ENCODE results near the gene ADCYAP1R1.

The ADCYAP1R1 gene

DNA sequence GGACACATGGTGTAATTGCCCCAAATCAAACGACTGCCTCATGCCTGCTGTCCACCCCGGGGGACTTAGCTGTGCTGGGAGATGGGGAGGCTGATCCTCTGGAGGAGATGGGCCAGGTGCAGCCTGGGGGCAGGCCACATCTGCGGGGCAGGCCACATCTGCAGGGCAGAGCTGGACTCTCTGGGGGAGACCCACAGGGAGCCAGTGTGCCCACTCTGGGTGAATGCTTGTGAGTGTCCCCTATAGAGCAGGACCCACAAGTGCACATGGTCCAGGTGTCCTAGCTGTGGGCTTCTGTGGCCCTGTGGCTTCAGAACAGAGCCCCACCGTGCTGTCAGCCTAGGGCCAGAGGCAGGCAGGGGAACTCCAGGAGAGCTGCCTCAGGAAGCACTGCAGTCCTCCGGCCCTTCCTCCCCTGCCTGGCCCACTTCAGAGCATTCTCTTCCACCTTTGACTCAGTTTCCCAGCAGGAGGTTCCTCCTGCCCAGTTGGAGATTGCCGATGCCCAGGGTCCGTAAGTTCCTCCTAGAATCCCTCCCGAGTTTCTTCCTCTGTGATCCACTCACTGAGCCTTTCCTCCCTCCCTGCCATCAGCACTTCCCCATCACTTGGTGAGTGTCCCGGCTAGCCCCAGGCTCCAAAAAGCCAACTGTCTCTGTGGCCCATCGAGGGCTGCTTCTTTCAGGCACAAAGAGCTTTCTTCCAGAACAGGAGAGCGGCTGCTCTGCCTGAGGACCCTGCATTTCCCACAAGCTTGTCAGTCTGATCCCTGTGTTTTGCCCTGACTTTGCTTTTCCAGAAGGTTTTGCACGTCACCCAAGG is 50.3 kb downstream of the ADCYAP1R1 start:
- Histone ChIP-seq H3K9me3 (ENCODE audit: control insufficient read depth in 5 of 5, low read length in 5 of 5) (peaks cover 0 to 3% (median 0%) of the 10 kb centered on the region in 5 donors), H3K4me3 (ENCODE audit: low read depth in 1 of 5, low read length in 5 of 5) (no peak overlapping the region), H3K9ac (ENCODE audit: low read length in 5 of 5) (no peak overlapping the region), H3K4me1 (ENCODE audit: control insufficient read depth in 5 of 5, insufficient read depth in 5 of 5, low read length in 5 of 5) (no peaks in the 10 kb centered on the region), H3K27ac (ENCODE audit: low read depth, low read length) (no peak overlapping the region), H3K36me3 (ENCODE audit: control insufficient read depth in 5 of 5, insufficient read depth in 5 of 5, low read length in 5 of 5) (peaks cover 0 to 8% (median 0%) of the 10 kb centered on the region in 5 donors), H3K27me3 (ENCODE audit: control insufficient read depth in 5 of 5, insufficient read depth in 4 of 5, low read length in 5 of 5) (peaks cover 0 to 4% (median 0%) of the 10 kb centered on the region in 5 donors)

DNA sequence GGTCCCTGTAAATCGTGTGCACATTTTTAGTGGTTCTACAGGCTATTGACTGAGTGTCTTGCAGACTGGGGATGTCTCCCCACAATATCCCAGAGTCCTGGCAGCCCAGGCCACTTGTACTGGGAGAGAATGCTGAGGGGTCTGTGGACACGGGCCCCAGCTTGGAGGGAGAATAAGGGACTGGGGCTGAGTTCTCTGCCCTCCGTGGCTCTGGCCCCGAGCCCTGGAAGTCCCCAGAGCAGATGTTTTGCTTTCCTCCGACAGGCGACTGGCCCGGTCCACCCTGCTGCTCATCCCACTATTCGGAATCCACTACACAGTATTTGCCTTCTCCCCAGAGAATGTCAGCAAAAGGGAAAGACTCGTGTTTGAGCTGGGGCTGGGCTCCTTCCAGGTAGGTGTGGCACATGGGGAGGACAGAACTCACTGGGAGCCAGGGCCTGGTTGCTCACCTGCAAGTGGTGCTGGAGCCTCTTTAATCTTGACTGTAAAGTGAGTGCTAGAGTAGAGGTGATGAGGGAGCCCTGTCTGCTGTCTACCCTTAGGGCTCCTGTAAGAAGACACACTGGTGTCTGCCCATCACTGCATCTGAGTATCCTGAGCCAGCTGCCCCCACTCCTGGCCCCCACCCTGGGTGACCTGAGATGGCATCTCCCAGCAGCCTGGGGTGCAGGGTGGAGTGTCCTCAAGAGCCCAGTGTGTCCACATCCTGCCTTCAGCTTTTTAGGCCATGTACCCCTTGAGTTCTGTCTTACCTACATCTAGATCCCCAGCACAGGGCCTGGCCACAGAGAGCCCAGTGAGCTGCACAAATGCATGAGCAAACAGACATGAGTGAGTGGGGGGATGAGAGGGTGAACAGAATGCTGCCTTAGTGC is 51.1 kb downstream of the ADCYAP1R1 start:
- no peaks in the 10 kb centered on the region for H3K4me1 ChIP-seq (ENCODE audit: control insufficient read depth in 5 of 5, insufficient read depth in 5 of 5, low read length in 5 of 5)
- no peak overlapping the region for H3K4me3 ChIP-seq (ENCODE audit: low read depth in 1 of 5, low read length in 5 of 5)
- no peak overlapping the region for H3K9ac ChIP-seq (ENCODE audit: low read length in 5 of 5)
- H3K36me3 ChIP-seq (ENCODE audit: control insufficient read depth in 5 of 5, insufficient read depth in 5 of 5, low read length in 5 of 5): peaks cover 0 to 8% (median 0%) of the 10 kb centered on the region in 5 donors
- no peak overlapping the region for H3K27ac ChIP-seq (ENCODE audit: low read depth, low read length)
- H3K9me3 ChIP-seq (ENCODE audit: control insufficient read depth in 5 of 5, low read length in 5 of 5): peaks cover 0 to 3% (median 0%) of the 10 kb centered on the region in 5 donors
- H3K27me3 ChIP-seq (ENCODE audit: control insufficient read depth in 5 of 5, insufficient read depth in 4 of 5, low read length in 5 of 5): peaks cover 0 to 4% (median 0%) of the 10 kb centered on the region in 5 donors

DNA sequence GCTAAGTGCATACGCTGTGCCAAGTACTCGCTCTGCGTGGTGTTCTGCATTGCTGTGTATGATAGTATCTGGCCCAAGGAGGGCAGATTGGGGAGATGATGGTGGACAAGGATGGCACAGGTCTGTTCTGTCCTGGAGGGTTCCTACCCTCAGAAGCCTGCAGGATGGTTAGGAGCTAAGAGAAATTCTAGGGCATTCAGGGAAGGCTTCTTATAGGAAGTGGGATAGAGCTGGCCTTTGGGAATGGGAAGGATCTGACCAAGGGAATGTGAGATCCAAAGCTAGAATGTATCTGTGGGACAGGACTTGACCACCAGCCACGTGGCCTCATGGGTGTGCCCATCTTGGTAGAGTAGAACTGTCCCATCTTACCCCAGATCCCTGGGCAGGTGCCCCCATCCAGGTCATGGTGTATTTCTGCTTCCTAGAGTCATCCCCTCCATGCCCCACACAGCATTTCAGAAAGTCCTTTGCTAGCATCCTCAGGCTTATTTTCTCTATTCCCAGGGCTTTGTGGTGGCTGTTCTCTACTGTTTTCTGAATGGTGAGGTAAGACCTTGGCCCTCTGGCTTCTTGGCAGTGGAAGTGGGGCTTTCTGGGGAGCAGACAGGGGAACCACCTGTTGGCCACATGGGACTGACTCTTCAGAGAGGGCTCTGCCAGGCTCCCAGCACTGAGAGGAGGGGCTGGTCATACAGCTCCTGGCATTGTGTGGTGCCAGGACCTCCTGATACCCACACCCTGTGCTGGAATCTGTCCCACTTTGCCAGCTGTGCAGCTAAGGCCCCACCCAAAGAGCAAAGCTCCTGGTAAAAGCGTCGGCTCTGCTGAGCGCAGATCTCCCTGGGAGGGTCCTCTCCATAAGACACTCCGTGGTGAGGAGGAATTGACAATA is 52.5 kb downstream of the ADCYAP1R1 start:
- Histone ChIP-seq H3K4me1 (ENCODE audit: control insufficient read depth in 5 of 5, insufficient read depth in 5 of 5, low read length in 5 of 5) (no peaks in the 10 kb centered on the region), H3K27me3 (ENCODE audit: control insufficient read depth in 5 of 5, insufficient read depth in 4 of 5, low read length in 5 of 5) (peaks cover 0 to 3% (median 0%) of the 10 kb centered on the region in 5 donors), H3K36me3 (ENCODE audit: control insufficient read depth in 5 of 5, insufficient read depth in 5 of 5, low read length in 5 of 5) (peaks cover 0 to 8% (median 0%) of the 10 kb centered on the region in 5 donors), H3K4me3 (ENCODE audit: low read depth in 1 of 5, low read length in 5 of 5) (no peak overlapping the region), H3K9me3 (ENCODE audit: control insufficient read depth in 5 of 5, low read length in 5 of 5) (peaks cover 0 to 3% (median 0%) of the 10 kb centered on the region in 5 donors), H3K9ac (ENCODE audit: low read length in 5 of 5) (no peak overlapping the region), H3K27ac (ENCODE audit: low read depth, low read length) (no peak overlapping the region)

DNA sequence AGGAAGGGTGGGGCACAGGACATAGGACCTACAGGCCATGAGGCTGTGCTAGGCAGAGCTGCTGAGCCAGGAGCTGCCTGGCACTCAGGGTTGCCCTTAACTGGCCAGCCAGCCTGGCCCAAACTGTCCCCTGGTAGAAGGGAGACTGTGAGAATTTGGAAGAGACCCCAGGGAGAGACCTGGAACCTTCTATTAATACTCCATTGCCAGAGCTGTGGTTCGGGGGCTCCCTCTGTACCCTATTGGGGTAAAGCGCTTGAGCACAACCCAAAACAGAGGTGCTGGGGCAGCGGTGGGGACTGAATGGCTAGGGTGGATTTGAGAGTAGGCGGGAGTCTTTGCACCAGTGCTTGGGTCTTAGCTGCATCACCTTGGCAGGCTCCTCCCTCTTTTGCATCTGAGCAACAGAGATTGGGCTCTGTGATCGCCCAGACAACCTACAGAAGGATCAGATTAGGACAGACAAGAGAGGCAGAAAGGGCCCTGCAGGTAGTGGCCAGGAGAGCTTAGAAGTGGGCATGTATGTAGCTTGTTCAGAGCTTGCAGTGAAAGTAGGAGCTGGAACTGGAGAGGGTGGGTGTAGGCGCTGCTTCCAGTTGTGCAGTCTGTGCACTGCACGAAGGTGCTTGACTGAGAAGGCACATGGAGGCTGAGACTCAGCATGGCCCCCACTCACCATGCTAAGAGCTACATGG is 53.3 kb downstream of the ADCYAP1R1 start:
- H3K36me3 ChIP-seq (ENCODE audit: control insufficient read depth in 5 of 5, insufficient read depth in 5 of 5, low read length in 5 of 5): peaks cover 0 to 8% (median 0%) of the 10 kb centered on the region in 5 donors
- no peak overlapping the region for H3K4me3 ChIP-seq (ENCODE audit: low read depth in 1 of 5, low read length in 5 of 5)
- H3K4me1 ChIP-seq (ENCODE audit: control insufficient read depth in 5 of 5, insufficient read depth in 5 of 5, low read length in 5 of 5): no peaks in the 10 kb centered on the region
- no peak overlapping the region for H3K9ac ChIP-seq (ENCODE audit: low read length in 5 of 5)
- H3K27ac ChIP-seq (ENCODE audit: low read depth, low read length): no peak overlapping the region
- peaks cover 0 to 3% (median 0%) of the 10 kb centered on the region in 5 donors for H3K9me3 ChIP-seq (ENCODE audit: control insufficient read depth in 5 of 5, low read length in 5 of 5)
- H3K27me3 ChIP-seq (ENCODE audit: control insufficient read depth in 5 of 5, insufficient read depth in 4 of 5, low read length in 5 of 5): no peaks in the 10 kb centered on the region

DNA sequence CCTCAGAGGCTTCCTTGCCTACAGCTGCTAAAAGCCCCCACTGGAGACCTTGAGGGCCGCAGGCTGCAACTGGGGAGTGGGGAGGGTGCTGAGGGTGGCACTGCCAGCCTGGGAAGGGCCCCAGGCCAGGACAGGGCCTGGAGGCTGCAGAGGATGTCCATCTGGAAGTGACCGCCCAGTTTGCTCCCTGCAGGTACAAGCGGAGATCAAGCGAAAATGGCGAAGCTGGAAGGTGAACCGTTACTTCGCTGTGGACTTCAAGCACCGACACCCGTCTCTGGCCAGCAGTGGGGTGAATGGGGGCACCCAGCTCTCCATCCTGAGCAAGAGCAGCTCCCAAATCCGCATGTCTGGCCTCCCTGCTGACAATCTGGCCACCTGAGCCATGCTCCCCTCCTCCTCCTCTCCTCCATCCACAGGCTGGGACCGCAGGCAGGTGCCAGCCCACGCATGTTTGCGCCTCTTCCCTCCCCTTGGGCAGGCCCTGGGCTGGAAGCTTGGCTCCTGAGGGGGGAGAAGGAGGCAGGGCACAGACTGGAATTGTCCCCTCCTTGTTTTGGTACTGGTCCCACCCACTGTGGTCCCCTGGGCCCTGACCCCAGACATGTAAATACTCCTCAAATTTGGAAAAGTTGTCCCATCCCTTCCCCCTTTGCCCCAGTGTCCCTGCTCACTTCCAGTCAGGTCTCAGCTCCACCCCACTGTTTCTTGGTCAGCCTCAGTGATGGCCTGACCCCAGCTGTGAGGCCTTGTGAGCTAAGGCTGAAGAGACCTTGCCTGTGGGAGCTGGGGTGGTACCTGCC is 54.4 kb downstream of the ADCYAP1R1 start:
- Histone ChIP-seq H3K27me3 (ENCODE audit: control insufficient read depth in 5 of 5, insufficient read depth in 4 of 5, low read length in 5 of 5) (no peaks in the 10 kb centered on the region), H3K9me3 (ENCODE audit: control insufficient read depth in 5 of 5, low read length in 5 of 5) (peaks cover 0 to 3% (median 0%) of the 10 kb centered on the region in 5 donors), H3K4me3 (ENCODE audit: low read depth in 1 of 5, low read length in 5 of 5) (no peak overlapping the region), H3K9ac (ENCODE audit: low read length in 5 of 5) (no peak overlapping the region), H3K27ac (ENCODE audit: low read depth, low read length) (no peak overlapping the region), H3K36me3 (ENCODE audit: control insufficient read depth in 5 of 5, insufficient read depth in 5 of 5, low read length in 5 of 5) (peaks cover 0 to 8% (median 0%) of the 10 kb centered on the region in 5 donors), H3K4me1 (ENCODE audit: control insufficient read depth in 5 of 5, insufficient read depth in 5 of 5, low read length in 5 of 5) (no peaks in the 10 kb centered on the region)

DNA sequence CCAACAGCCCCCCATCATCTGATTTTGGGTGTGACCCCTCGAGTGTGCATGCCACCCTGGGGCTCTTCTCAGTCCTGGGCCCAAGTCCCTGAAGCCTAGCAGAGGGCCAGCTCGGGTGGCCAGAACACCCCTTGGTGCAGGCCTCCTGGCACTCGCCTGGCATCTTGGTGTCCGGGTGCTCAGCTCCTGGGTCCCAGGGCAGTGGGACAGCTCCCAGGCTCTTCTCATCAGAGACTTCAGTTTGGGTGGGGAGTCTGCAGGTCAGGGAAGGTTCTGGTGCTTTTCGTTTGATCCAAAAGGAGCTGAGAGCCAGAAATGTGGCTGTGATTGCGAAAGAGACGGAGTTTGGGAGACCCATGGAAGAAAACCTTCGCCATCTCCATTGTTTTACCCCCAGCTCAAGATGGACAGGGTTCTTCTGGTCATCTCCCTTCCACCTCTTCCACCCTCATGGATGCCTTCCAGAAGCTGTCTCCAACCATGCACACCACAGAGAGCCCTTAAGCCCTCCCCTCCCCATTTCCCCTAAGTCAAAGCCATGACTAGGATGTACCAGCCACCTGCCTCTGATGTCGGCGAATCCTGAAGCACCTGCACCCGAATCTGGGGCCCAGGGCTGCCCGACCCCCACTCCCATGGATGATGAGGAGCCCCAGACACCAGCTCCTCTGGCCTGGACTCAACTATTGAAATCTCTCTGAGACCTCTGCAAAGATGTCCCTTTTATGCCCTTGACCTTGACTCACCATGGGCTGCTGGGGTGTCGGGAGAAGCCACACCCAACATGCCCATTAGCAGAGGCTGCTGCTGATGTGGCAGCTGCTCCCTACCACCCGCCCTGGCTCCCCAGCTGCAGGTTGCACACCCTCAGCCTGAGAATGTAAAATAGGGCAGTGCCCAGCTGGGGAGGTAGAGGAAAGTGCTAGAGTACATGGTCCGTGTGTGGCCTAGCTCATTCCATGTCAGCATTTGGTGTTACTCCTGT is 55.3 kb downstream of the ADCYAP1R1 start:
- H3K9ac ChIP-seq (ENCODE audit: low read length in 5 of 5): no peak overlapping the region
- no peaks in the 10 kb centered on the region for H3K4me1 ChIP-seq (ENCODE audit: control insufficient read depth in 5 of 5, insufficient read depth in 5 of 5, low read length in 5 of 5)
- H3K9me3 ChIP-seq (ENCODE audit: control insufficient read depth in 5 of 5, low read length in 5 of 5): peaks cover 0 to 3% (median 0%) of the 10 kb centered on the region in 5 donors
- H3K36me3 ChIP-seq (ENCODE audit: control insufficient read depth in 5 of 5, insufficient read depth in 5 of 5, low read length in 5 of 5): peaks cover 0 to 8% (median 0%) of the 10 kb centered on the region in 5 donors
- H3K27me3 ChIP-seq (ENCODE audit: control insufficient read depth in 5 of 5, insufficient read depth in 4 of 5, low read length in 5 of 5): no peaks in the 10 kb centered on the region
- no peak overlapping the region for H3K27ac ChIP-seq (ENCODE audit: low read depth, low read length)
- H3K4me3 ChIP-seq (ENCODE audit: low read depth in 1 of 5, low read length in 5 of 5): no peak overlapping the region

DNA sequence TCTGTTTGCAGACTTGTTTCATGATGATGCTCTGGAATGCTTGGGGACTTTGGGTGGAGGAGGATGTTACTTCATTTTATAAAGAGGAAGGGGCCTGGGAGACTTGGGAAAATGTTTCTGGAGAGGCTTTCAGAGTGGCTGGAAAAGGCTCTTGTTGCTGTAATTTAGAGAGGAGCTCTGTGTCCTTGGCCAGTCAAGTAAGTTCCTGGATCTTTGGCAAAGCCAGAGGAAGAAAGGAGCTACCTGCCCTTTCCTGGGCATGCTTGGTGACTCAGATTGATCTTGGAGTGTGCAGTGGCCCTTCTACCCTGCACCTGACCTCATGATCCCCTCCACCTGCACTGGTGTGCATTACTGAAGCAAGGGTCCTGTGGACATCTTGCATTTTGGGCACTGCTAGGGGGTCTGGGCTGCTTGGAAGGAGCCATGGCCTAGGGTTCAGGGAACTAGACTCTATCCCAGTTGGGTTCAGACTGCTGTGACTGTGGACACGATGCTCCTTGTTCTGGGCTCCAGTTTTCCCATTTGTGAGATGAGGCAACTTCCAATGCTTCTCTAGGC is 56.1 kb downstream of the ADCYAP1R1 start:
- Histone ChIP-seq H3K9ac (ENCODE audit: low read length in 5 of 5) (no peak overlapping the region), H3K9me3 (ENCODE audit: control insufficient read depth in 5 of 5, low read length in 5 of 5) (peaks cover 0 to 3% (median 0%) of the 10 kb centered on the region in 5 donors), H3K27me3 (ENCODE audit: control insufficient read depth in 5 of 5, insufficient read depth in 4 of 5, low read length in 5 of 5) (no peaks in the 10 kb centered on the region), H3K4me3 (ENCODE audit: low read depth in 1 of 5, low read length in 5 of 5) (no peak overlapping the region), H3K4me1 (ENCODE audit: control insufficient read depth in 5 of 5, insufficient read depth in 5 of 5, low read length in 5 of 5) (peaks cover 0 to 3% (median 0%) of the 10 kb centered on the region in 5 donors), H3K27ac (ENCODE audit: low read depth, low read length) (no peak overlapping the region), H3K36me3 (ENCODE audit: control insufficient read depth in 5 of 5, insufficient read depth in 5 of 5, low read length in 5 of 5) (peaks cover 0 to 8% (median 0%) of the 10 kb centered on the region in 5 donors)

DNA sequence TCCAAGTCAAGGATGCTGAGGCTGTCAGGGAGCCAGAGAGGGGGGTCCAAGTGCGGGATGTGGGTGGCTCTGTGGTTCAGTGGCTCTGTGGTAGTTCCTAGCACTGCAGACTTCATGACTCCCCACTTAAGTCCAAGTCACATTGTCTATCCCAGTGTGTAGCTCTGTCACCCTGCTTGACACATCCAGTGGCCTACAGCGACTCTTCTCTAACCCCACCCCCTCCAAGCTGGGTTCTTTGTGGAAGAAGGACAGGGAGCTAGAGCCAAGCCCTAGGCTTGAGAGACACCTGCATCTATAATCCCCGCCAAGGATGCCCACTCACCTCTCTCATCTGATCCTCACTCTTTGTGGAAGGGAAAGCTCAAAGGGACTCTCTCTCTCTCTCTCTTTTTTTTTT is 57.6 kb downstream of the ADCYAP1R1 start:
- no peak overlapping the region for H3K9ac ChIP-seq (ENCODE audit: low read length in 5 of 5)
- peaks cover 0 to 3% (median 0%) of the 10 kb centered on the region in 5 donors for H3K9me3 ChIP-seq (ENCODE audit: control insufficient read depth in 5 of 5, low read length in 5 of 5)
- H3K27me3 ChIP-seq (ENCODE audit: control insufficient read depth in 5 of 5, insufficient read depth in 4 of 5, low read length in 5 of 5): no peaks in the 10 kb centered on the region
- no peak overlapping the region for H3K4me3 ChIP-seq (ENCODE audit: low read depth in 1 of 5, low read length in 5 of 5)
- peaks cover 0 to 7% (median 0%) of the 10 kb centered on the region in 5 donors for H3K4me1 ChIP-seq (ENCODE audit: control insufficient read depth in 5 of 5, insufficient read depth in 5 of 5, low read length in 5 of 5)
- H3K36me3 ChIP-seq (ENCODE audit: control insufficient read depth in 5 of 5, insufficient read depth in 5 of 5, low read length in 5 of 5): no peaks in the 10 kb centered on the region
- H3K27ac ChIP-seq (ENCODE audit: low read depth, low read length): no peak overlapping the region

All from subcutaneous abdominal adipose tissue (tissue), 5 donors.